Calu3 (cell line): ENCODE measurements around the gene PIP5K1A. TPM values are rescaled to one million over a fixed set of nuclear protein-coding genes. Genes with fewer than 3 reads are reported as not detected.

ENCODE experiments used
- BruUV-seq: library from RNA; stranded (reverse); fragments of 400-500 nt; replicated peaks from 2 replicates; lab custom pipeline; 2021; lab: Mats Ljungman, UMichigan
- CTCF ChIA-PET: fragments of 300-600 bp; sonication (Branson Sonifier 250); formaldehyde crosslinking; loops from one replicate; lab custom pipeline; 2022; ENCODE audit warnings: antibody characterized with exemption; lab: Charles Lee
- DNase-seq: peaks from one replicate; pipeline ENCODE4 v3.0.0; 2022
- H3K27ac Mint-ChIP-seq: one replicate; pipeline ENCODE4 v1.8.0; 2022; ENCODE audit warnings: mixed read lengths; ENCODE audit not compliant: unreplicated experiment
- H3K27me3 Mint-ChIP-seq: one replicate; pipeline ENCODE4 v1.8.0; 2022; ENCODE audit warnings: mixed read lengths; ENCODE audit not compliant: unreplicated experiment
- H3K36me3 Mint-ChIP-seq: one replicate; pipeline ENCODE4 v1.8.0; 2022; ENCODE audit warnings: mild to moderate bottlenecking, moderate library complexity, mixed read lengths; ENCODE audit not compliant: insufficient read depth, unreplicated experiment
- H3K4me1 Mint-ChIP-seq: one replicate; pipeline ENCODE4 v1.8.0; 2022; ENCODE audit warnings: mild to moderate bottlenecking, low read depth, mixed read lengths; ENCODE audit not compliant: unreplicated experiment
- H3K4me3 Mint-ChIP-seq: one replicate; pipeline ENCODE4 v1.8.0; 2022; ENCODE audit warnings: mild to moderate bottlenecking, low read depth, moderate library complexity, mixed read lengths; ENCODE audit not compliant: unreplicated experiment
- H3K9me3 Mint-ChIP-seq: one replicate; pipeline ENCODE4 v1.8.0; 2022; ENCODE audit warnings: low read depth, mixed read lengths; ENCODE audit not compliant: unreplicated experiment
- intact Hi-C: fragments of 100-400 bp; cut with micrococcal nuclease; formaldehyde crosslinking; loops from one replicate; pipeline ENCODE4 v1.10.0; 2022; ENCODE audit not compliant: unreplicated experiment
- total RNA-seq: library from RNA; stranded (reverse); gene quantifications from 2 replicates; pipeline ENCODE4 v1.2.3, GENCODE V29; 2022
- TF ChIP-seq, protein P1 (sequence below): fragments of 200-600 bp; IDR thresholded peaks from one replicate; pipeline ENCODE4 v1.8.0; 2022; ENCODE audit warnings: antibody characterized with exemption; ENCODE audit not compliant: unreplicated experiment

PIP5K1A gene
- total RNA-seq, 1 experiment from 2014 or later = 96.2 TPM

DNA sequence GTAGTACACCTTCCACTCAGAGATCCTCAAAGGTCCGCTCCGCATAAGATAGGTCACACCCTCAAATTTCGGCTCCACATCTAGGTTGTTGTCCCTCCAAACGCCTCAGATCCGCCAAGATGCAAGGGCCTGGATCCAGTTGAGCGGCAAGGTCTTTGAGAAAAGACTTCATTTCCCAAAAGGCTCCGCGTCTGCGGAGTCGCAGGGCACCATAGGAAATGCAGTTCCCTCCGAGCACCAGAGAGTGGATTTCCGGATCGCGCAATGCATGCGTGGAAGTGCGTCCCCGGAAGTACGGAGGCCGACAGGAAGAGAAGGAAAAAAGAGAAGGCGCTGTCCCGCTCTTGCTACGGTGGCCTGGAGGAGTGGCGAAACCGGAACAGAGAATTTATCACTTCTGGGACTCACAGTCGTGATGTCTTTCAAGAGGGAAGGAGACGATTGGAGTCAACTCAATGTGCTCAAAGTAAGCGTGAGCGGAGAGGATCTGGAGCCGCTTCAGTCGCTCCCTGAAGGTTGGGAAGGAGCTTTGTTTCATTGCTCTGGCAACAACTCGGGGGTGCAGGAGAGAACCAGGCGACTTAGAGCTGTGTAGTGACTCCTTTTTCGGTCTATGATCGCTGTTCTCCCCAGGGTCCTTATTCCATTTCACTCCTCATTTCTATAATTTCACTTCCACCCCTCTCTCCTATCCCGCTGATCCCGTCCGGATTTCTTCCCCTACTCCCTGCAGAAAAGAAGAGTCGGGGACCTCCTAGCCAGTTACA, 32.4 kb upstream of the PIP5K1A start, which contains the start of the genes LYSMD1 and SCNM1:
LYSMD1 (minus strand) TSS at position 165 of the 767 bp plus-strand sequence. CDS start 644 bp downstream, outside the sequence.
SCNM1 (plus strand) TSS at position 407 of the 767 bp plus-strand sequence; CDS start at position 416, 9 bp downstream.
- BruUV-seq = TSS peak; percentile 77
- H3K27ac Mint-ChIP-seq = peak within 1 kb of the TSS; percentile 96
- peak within 1 kb of the TSS; percentile 95 for H3K4me3 Mint-ChIP-seq
- H3K9me3 Mint-ChIP-seq = no peaks in the 10 kb centered on the region
- H3K27me3 Mint-ChIP-seq = no peaks in the 10 kb centered on the region
- peak; percentile 97 for DNase-seq
- H3K4me1 Mint-ChIP-seq = peaks cover 16% of the 10 kb centered on the region
- TF ChIP-seq, protein P1, sequence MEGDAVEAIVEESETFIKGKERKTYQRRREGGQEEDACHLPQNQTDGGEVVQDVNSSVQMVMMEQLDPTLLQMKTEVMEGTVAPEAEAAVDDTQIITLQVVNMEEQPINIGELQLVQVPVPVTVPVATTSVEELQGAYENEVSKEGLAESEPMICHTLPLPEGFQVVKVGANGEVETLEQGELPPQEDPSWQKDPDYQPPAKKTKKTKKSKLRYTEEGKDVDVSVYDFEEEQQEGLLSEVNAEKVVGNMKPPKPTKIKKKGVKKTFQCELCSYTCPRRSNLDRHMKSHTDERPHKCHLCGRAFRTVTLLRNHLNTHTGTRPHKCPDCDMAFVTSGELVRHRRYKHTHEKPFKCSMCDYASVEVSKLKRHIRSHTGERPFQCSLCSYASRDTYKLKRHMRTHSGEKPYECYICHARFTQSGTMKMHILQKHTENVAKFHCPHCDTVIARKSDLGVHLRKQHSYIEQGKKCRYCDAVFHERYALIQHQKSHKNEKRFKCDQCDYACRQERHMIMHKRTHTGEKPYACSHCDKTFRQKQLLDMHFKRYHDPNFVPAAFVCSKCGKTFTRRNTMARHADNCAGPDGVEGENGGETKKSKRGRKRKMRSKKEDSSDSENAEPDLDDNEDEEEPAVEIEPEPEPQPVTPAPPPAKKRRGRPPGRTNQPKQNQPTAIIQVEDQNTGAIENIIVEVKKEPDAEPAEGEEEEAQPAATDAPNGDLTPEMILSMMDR = no peak
- H3K36me3 Mint-ChIP-seq = peaks cover 37% of the 10 kb centered on the region
- CTCF ChIA-PET = interaction anchor here (0.5 kb wide), 1 partner anchor 66 kb away, joined by 3 read pairs; no protein-coding TSS in a partner anchor
- intact Hi-C loops = no loop called here

DNA sequence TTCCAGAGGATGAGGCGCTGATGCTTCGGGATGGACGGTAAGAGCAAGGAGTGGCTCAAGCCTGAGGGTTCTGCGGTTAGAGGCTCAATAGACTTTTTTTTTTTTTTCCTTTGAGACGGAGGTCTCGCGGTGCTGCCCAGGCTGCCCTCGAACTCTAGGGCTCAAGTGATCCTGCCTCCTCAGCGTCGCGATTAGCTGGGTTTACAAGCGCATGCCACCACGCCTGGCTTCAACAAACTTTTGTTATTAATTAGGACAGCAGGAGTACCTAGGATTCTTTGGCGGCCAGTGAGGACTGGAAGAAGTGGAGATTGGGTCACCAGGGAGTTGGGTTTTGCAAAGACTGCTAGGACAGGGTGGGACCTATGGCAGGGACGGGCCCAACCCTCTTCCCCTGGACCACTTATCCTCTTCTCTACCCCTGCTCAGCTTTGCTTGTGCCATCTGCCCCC, 31.8 kb upstream of the PIP5K1A start:
- DNase-seq = no peak
- TF ChIP-seq, protein P1 = no peak
- peaks cover 16% of the 10 kb centered on the region for H3K4me1 Mint-ChIP-seq
- H3K9me3 Mint-ChIP-seq = no peaks in the 10 kb centered on the region
- intact Hi-C loops = no loop called here
- CTCF ChIA-PET = interaction anchor here (0.5 kb wide), 1 partner anchor 67 kb away, joined by 3 read pairs; no protein-coding TSS in a partner anchor
- peak overlapping the region; percentile 96 for H3K27ac Mint-ChIP-seq
- H3K27me3 Mint-ChIP-seq = no peaks in the 10 kb centered on the region
- H3K36me3 Mint-ChIP-seq = peaks cover 37% of the 10 kb centered on the region
- H3K4me3 Mint-ChIP-seq = peak overlapping the region; percentile 95
- BruUV-seq = no TSS peak

DNA sequence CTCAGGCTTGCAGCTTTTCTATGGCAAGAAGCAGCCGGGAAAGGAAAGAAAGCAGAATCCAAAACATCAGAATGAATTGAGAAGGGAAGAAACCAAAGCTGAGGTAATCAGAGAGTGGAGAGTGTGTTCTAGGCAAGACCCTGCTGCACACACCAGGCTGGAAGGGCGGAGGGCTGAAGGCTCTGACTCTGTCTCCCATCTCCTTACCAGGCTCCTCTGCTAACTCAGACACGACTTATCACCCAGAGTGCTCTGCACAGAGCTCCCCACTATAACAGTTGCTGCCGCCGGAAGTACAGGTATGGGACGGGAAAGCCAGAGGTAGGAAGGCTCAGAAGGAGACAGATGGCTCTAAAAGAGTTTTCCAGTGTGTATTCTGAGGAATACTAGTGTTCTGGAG, 31.2 kb upstream of the PIP5K1A start:
- BruUV-seq = no TSS peak
- no peak for DNase-seq
- H3K4me3 Mint-ChIP-seq = peak overlapping the region; percentile 95
- H3K27ac Mint-ChIP-seq = peak overlapping the region; percentile 96
- no peaks in the 10 kb centered on the region for H3K9me3 Mint-ChIP-seq
- peaks cover 16% of the 10 kb centered on the region for H3K4me1 Mint-ChIP-seq
- intact Hi-C loops = no loop called here
- CTCF ChIA-PET = no interaction called here
- no peaks in the 10 kb centered on the region for H3K27me3 Mint-ChIP-seq
- TF ChIP-seq, protein P1 = no peak
- peaks cover 37% of the 10 kb centered on the region for H3K36me3 Mint-ChIP-seq

DNA sequence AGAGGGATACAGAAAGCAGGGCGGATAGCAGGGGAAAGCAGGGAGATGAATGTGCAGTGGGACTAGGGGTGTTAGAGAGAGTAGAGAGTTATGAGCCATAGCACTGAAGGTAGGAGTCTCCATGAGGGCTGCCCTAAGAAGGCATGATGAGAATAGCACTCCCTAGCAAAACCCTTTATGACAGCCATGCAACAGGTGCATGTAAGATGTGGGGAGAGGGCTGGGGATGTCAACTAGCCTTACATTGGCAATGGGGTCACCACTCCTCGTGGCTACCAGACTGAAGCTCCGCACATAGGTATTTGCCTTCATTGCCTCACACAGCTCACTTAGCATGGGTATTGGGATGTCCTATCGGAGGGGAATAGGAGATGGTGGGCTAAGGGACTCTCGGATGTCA, 27.2 kb upstream of the PIP5K1A start:
- no peak for DNase-seq
- peaks cover 36% of the 10 kb centered on the region for H3K36me3 Mint-ChIP-seq
- H3K27ac Mint-ChIP-seq = no peak overlapping the region
- TF ChIP-seq, protein P1 = no peak
- no peaks in the 10 kb centered on the region for H3K27me3 Mint-ChIP-seq
- peaks cover 8% of the 10 kb centered on the region for H3K4me1 Mint-ChIP-seq
- CTCF ChIA-PET = interaction anchor here (1.3 kb wide), 1 partner anchor 19 kb away, joined by 3 read pairs; the partner anchor contains the start of gene VPS72
- no peak overlapping the region for H3K4me3 Mint-ChIP-seq
- H3K9me3 Mint-ChIP-seq = no peaks in the 10 kb centered on the region
- BruUV-seq = no TSS peak
- intact Hi-C loops = no loop called here
